ENCODE results near the gene SLC44A5.
"Not testable (repeated sequence)": the region's sequence is repeated elsewhere in the genome, so short reads cannot be mapped to it uniquely, and the experiment has no call there.

Gene SLC44A5

DNA sequence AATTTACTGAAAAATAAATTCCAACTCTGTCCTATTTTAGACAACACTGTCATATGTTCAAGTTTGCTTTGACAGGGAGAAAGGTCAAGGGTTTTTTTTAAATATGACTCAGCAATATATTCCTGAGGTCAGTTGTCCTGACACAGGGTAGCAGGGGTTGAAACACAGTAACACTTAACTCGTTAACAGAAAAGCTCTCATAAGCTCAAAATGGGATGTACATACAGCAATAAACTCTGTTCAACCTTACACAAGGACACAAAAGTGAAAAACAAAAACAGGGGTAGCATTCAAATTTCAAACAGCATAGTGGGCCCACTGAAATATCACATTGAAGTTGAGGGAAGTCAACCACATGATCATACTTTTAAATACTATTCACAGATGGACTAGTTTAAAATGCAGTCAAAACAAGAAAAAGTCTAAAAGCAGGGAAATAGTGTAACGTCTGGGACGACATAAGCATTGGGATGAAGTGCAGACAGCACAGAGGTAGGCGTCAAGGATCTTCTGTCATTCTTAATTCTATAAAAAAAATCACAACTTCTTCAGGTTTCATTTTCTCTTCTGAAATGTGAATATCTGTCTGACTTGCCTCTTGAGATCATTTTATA lies 89.9 kb downstream of the SLC44A5 start:
- DNase-seq, result no peak

- DNase-seq, result no peak
Observed at GRCh38 chr1:75519651-75520427, 91.1 kb downstream of the SLC44A5 start.

- no peak for DNase-seq
Observed at GRCh38 chr1:75518686-75519085, 92.2 kb downstream of the SLC44A5 start.

DNA sequence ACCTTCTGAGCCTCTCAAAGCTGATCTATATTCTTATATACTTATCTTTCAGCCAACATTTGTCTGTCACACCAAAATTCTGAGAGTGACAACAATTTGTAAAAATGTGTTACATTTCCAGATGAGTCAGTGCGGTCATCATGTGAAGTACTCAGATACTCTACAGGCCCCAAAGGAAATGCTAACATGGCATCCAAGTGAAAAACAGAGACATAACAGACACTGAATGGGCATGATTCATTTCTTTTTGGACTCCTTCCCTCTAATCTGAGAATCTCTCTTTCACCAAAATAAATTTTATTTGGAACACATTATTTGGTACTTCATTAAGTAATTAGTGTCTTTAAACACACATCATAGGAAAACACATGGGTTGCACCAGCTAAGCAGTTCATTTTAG lies 96.6 kb downstream of the SLC44A5 start:
- DNase-seq, result no peak

GRCh38 chr1:75506976-75507375 lies 103.9 kb downstream of the SLC44A5 start:
- DNase-seq, result no peak

DNA sequence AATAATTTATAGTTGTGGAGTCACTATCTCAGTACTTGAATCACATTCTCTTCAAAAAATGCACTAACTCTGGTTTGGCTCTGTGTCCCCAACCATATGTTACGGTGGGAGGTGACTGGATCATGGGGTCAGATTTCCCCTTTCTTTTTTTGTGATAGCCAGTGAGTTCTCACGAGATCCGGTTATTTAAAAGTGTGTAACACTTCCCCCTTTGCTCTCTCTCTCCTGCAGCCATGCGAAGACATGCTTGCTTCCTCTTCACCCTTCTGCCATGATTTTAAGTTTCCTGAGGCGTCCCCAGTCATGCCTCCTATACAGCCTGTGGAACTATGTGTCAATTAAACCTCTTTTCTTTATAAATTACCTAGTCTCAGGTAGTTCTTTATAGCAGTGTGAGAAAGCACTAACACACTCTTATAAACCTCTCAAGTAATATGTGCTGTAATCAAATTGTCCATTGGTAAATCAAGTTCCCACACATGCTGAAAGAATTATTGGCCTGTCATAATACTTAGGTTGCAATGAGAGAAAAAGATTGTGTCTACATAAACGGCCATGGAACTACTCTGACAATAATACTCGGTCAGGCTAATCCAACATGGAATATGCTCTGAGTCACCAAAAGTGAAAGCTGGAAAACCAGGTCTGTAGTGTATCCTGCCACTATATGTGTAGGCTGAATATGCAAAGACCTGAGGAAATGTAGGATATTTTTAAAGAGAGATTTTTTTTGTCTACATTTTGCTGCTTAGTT lies 107.5 kb downstream of the SLC44A5 start:
- DNase-seq, result no peak

DNA sequence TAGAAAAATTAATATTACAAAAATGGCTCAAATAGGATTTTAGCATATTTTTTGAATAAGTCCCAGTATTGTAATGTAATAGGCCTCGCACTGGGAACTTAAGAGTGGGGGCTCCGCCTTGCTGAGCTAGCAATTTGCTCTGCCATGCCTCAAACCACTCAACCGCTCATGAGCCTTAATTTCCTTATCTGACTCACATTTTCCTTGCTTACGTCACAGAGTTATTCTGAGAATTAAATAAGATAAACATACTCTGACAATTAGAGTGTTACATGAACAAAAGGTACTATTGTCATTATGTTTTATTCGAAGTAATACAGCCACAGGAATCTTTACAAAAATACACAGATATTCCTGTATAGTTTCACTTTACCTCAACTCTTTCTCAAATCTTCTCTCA lies 108.1 kb downstream of the SLC44A5 start:
- no peak for DNase-seq

- no peak for DNase-seq
Observed at GRCh38 chr1:75501577-75502295, 109.2 kb downstream of the SLC44A5 start.

DNA sequence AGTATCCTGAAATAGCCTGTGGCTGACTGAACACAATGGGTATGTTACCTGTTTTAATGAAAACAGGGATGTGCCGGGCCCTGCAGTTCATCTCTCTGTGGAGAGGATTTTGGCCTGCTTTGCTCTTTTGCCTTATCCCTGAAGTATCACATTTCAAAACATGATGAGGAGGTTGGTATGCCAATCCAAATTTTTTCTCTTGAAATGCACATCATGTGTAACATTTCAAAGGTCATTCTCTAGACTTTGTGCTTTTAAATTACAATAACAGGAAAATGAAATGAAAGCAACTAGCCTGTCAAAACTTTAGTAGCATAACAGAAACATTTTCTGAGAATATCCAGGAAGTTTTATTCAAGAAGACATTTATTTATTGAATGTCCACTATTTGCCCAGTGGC lies 118.9 kb downstream of the SLC44A5 start:
- DNase-seq, result no peak

DNA sequence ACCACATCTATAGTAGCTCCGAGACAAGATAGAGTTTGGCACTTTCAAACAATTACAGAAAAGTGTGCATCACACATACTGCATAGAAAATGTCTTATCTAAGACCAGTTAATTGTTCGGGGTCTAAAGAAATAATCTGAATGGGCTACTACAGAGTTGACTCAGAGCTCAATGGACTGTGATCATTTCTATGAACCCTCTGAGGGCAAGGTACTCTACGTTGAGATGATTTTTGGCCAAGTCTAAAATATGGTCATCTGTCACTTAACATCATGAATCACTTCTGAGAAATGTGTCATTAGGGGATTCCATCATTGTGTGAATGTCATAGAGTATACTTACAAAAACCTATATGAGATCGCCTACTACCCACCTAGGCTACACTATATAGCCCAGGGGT lies 123.5 kb downstream of the SLC44A5 start:
- DNase-seq, result no peak

- no peak for DNase-seq
Observed at GRCh38 chr1:75484789-75485188, 126.1 kb downstream of the SLC44A5 start.

DNA sequence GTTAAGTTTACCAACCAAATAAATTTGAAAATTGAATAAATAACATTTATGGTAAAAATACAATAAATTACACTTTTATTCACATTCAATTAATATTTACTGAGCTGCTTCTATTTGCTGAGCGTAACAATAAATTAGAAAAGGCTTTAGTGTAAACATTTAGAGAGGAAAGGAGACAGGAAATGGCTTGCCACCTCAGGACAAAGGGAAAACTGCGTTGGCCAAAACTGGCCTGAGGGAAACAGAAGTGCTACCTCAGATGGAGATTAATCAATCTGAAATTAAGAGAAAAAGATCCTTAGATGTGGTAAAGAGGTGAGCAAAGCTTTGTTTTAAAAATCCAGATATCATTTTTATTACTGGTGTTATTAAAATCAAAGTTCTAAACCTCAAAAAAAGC lies 128.0 kb downstream of the SLC44A5 start:
- no peak for DNase-seq

DNA sequence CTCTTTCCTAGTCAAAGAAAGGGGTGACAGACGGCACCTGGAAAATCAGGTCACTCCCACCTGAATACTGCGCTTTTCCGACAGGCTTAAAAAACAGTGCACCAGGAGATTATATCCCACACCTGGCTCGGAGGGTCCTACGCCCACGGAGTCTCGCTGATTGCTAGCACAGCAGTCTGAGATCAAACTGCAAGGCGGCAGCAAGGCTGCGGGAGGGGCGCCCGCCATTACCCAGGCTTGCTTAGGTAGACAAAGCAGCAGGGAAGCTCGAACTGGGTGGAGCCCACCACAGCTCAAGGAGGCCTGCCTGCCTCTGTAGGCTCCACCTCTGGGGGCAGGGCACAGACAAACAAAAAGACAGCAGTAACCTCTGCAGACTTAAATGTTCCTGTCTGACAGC lies 134.4 kb downstream of the SLC44A5 start:
- DNase-seq, result not testable (repeated sequence)

DNA sequence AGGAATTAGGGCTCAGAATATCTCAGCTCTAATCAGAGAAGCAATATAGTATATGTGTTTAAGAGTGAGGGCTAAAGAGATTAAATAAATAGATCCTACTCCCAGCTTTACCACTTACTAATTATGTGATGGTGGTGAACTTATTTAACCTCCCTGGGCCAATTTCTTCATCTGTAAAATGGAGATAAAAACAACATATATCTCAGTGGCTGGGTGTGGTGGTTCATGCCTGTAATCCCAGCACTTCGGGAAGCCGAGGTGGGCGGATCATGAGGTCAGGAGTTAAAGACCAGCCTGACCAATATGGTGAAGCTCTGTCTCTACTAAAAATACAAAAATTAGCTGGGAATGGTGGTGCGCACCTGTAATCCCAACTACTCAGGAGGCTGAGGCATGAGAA lies 135.2 kb downstream of the SLC44A5 start:
- DNase-seq, result no peak

DNA sequence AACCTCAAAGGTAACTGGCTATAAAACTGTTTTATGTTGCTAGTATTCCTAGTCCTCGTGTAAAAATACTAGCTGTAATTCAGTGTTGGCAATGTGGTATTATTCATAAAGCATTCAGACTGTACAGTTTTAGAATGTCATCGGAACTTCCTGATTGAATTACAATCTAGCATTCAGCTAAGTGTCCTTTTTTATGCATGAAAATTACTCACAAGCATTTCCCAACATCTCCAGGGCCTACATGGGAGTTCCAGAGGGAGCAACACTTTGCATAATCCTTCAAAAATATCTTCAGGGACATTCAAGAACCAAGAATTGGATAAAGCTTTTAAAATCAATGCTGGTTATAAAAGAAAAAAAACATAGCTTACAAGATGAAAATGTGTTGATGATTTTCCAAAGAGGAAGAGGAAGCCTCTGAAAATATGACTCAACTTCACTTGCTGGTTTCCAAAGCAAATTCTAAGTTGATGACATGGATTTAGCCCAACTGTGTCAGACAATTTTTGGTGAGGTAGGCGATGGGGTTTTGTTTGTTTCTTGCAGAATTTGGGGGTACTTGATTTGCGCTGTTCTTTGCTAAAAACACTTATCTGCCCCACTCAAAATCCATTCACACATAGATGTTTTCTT lies 137.8 kb downstream of the SLC44A5 start:
- DNase-seq, result no peak

- DNase-seq, result no peak
Observed at GRCh38 chr1:75472089-75472970, 138.6 kb downstream of the SLC44A5 start.

- DNase-seq, result no peak
Observed at GRCh38 chr1:75471252-75471651, 139.7 kb downstream of the SLC44A5 start.

DNA sequence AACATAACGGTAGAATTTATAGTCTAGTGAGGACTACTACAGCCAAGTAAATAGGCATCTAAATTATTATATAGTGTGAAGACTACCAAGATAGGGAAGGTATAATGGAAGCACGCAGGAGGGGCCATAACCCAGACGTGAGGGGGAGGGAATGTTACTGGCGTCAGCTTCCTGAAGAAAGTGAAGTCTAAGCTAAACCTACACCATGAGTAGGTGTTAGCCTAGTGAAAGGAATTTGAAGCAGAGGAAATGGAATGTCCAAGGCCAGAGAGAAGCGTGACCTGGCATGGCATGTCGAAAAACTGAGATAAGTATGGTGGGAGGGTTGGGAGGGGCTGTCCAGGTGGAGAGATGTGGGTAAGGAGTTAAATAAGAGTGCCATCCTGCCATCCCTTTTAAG lies 140.5 kb downstream of the SLC44A5 start:
- no peak for DNase-seq

DNA sequence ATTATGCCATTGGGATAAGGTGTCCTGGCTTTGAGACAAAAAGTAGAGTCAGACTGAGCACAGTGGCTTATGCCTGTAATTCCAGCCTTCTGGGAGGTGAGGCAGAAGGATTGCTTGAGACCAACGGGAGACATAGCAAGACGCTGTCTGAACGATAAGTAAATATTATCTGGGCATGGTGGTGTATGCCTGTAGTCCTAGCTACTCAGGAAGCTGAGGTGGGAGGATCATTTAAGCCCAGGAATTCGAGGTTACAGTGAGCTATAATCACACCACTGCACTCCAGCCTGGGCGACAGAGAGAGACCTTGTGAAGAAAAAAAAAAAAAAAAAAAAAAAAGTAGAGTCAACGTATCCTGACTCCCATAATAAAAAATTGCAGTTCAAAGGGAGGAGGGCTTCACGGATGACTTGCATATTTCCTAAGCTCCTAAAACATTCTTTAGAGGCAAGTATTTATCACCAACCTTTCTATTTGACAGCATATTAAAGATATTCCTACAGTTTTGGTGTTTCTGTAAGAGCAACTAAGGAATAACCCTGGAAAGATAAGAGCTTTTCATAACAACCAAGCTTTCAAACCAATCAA lies 141.2 kb downstream of the SLC44A5 start:
- DNase-seq, result no peak

- DNase-seq, result no peak
Observed at GRCh38 chr1:75461808-75462325, 149.0 kb downstream of the SLC44A5 start.

DNA sequence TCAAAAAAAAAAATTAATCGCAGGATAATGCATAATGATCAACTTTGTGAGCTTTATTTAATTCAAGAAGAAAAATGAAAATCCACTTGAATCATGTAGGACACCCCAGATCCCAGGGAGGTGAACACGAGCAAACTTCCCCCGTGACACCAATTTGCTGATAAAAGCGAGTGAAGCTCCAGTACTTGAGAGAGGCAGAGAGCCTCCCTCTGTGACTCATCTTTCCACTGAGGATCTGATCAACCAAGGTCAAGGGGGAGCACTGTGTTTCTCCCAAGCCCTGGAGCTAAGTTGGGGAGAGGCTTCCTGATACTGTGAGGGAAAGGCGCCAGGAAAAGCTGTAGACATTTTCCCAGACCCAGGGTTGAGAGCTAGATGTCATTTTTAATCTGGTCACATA lies 160.9 kb downstream of the SLC44A5 start:
- no peak for DNase-seq
